GM19452 (cell line): ENCODE data around the gene TNRC18.

ENCODE experiments used
- ATAC-seq: cut with Tn5 transposase; IDR thresholded peaks from one replicate; pipeline ENCODE4 v1.9.1; 2021; ENCODE audit not compliant: unreplicated experiment

The TNRC18 gene

GRCh38 chr7:5352440-5353010 lies 71.1 kb downstream of the TNRC18 start:
- no peak for ATAC-seq

DNA sequence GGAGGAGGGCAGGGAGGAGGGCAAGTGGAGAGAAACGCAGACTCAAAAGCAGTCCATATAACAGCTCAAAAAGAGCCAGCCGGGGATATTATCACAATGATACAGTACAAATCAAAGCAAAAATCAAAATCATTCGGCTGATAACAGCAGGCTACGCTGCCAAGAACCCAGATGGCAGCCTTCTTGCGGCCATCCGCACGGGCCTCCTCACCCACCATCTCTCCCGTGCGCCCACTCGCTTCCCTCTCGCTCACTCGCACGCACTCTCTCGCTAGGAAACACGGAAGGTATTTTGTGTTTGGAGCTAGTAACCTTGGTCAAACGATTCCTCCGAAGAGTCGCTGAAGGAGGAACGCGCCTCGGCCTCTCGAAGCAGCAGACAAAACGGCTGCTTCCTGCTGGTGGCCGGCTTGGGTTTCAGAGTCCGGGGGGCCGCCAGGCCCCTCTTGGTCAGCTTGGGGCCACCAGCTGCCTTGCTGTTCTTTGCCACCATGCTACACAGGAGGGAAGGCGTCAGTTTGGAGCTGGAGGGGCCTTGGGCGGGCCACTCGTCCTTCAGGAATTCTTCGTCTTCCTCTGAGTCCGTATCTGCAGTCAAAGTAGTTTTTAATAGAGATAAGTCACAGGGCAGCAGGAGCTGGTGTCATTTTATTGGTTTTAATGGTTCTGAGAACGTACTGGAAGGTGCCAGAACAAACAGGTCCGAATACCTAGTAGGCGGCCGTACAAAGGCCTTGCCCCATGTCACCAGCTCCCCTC lies 71.9 kb downstream of the TNRC18 start:
- ATAC-seq = no peak

DNA sequence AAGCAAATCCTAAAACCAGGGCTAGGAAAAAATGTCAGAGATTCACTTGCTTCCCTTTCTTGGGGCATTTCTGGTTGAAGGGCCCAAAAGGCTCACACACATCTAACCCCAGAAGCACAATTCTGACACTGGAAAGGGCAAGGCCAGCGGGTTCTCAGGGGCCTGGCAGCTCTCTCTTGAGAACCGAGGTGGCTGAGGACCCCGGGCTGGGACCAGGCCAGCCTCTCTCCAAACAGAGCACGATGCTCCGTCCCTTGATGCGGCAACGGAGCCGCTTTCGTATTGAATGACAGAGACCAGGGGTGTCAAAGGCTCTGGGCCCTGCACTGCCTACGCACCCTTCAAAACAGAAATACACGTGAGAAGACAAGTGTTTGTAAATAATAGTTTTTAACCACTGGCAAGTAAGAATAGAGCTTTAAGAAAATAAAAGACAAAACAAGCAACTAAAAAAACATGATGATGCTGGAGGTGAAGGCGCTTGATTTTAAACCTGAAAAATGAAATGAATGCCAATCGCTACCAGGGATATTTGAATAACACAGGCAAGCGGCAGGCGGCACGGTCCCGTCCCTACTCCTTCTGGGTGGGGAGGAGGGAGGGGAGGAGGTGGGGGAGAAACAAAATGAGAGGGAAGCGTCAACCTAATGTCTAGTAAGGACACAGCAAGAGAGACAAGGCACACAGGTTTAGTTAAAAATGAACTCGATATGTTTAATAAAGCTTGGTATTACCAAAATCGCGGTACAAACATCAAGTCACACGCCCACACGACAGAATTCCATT lies 72.8 kb downstream of the TNRC18 start:
- ATAC-seq = no peak

GRCh38 chr7:5350174-5350463 lies 73.5 kb downstream of the TNRC18 start:
- no peak for ATAC-seq

DNA sequence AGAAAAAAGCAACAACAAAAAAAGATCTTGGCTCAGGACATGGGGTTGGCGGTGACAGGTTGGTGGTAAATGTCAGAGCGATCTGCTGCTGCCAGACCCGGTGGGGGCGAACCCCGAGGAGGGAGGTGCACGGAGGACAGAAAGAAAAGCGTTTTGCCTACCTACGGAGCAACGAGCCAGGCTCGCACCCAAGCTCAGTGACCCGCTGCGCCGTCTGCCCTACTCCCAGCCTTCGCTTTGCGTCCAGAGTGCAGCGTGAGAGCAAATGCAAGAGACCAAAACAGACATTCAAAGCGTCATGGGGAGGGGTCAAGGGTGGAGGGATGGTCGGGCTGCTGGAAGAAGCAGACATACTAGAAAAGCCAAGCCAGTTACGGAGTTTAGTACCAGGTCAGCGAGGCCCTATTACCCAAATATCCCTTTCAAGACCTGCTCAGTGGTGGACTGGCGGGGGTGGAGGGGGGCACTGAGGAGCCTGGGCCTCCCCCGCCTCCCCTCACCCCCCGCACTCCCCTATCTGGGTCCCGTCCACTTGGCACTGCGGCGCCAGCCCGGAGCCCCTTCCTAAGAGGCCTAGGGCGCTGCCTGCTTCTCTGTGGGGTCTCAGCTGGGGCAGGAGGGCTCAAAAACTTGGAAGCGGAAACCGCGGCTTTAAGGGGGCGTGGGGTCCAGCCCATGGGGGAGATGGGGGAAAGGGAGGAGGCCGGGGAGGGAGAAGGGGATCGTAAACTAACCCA lies 74.0 kb downstream of the TNRC18 start:
- ATAC-seq = no peak

- no peak for ATAC-seq
These were observed 74.6 kb downstream of the TNRC18 start for GRCh38 chr7:5349005-5349380.

- no peak for ATAC-seq
These were observed 75.3 kb downstream of the TNRC18 start for GRCh38 chr7:5348134-5349004.

DNA sequence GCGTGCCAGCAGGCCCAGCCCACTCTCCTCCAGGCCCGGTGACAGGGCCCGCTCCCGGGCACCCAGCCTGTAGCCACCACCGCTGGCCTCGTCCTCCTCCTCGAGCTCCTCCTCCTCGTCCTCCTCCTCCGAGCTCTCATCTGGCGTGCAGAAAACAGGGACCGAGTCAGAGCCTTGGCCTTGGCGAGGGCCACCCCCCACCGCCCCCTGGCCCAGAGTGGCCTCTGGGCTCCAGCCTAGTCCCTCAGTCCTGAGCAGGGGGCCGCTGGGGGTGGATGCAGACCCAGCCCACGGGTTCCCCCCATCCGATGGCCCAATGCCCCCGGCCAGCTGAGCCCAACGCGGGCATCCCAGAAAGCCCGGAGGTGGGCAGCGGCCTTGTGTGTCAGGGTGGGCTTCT lies 78.0 kb downstream of the TNRC18 start:
- no peak for ATAC-seq

GRCh38 chr7:5345171-5345570 lies 78.5 kb downstream of the TNRC18 start:
- no peak for ATAC-seq

DNA sequence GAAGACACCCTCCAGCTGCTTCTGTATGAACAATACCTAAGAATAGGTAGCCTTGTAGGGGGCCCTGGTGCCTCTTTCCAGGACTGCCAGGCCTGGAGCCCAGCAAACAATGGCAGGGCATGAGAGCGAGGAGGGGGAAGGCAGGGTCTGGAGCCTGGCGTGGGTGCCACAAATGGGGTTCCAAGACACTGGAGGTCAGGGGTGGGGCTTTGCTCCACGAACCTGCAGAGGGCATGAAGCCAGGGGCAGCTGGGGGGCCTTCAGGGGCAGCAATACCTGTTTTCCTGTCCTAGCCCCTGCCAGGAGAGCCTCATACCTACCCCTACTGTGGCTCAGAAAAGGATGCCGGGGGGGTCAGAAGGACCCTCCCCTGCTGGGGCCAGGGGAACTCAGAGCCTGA lies 79.3 kb downstream of the TNRC18 start:
- ATAC-seq = no peak

DNA sequence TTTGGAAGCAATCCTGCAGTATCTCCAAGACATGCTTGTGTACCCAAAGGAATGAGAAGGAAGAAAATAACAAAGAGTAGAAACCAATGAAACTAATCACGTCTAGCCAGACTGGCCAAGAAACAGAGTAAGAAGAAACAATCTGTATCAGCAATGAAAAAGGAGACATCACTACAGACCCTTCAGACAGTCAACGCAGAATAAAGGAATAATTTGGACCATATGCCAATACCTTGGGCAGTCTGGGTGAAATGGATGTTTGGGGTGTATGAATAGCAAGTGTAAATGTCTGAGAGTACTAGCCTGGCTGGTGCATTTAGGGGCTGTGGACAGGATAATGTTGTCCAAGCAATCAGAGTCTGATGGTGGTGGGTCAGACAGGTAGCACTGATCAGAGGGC lies 79.8 kb downstream of the TNRC18 start:
- no peak for ATAC-seq

GRCh38 chr7:5342631-5343030 lies 81.0 kb downstream of the TNRC18 start:
- ATAC-seq = no peak

- ATAC-seq = no peak
These were observed 83.7 kb downstream of the TNRC18 start for GRCh38 chr7:5339955-5340354.

GRCh38 chr7:5337047-5337446 lies 86.6 kb downstream of the TNRC18 start:
- ATAC-seq = no peak

- no peak for ATAC-seq
These were observed 89.0 kb downstream of the TNRC18 start for GRCh38 chr7:5334671-5335070.

DNA sequence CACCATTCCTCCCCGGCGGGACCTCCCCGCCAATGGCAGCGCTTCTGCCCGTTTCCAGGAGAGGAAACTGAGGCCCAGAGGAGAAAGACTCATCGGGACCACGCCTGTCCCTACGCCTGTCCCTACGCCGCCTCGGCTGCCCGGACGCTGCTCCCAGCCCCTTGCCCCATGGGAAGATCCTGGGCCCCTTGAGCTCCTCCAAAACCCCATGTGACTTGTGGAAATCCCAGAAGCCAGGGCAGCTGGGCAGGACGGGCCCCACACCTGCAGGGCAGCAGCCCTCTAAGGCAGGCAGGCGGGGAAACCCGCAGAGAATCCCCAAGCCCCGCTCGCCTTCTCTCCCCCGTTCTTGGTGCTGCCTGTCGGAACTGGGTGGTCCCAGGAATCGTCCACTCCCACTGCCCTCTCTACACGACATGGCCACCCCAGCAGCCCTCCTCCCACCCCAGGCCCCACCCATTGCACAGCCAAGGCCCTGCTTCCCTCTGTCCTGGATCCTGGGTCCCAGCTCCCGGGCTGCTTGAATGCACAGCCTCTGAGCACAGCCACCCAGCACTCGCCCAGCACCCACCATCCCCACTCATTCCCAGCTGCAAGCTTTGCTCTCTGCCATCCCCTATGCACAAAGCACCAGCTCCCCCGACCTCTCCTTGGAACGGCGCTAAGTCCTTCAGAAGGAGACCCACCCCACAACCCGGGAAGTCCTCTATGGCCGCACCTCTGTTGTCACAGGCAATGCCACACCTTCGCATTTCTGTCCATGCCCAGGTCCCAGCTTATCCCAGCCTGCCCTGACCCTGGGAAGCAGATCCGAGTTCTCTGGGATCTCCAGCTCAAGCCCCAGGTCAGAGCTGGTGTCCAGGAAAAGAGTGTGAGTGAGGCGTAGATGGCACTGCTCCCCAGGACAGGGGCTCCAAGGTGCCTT lies 90.3 kb downstream of the TNRC18 start:
- ATAC-seq = no peak

- ATAC-seq = no peak
These were observed 91.1 kb downstream of the TNRC18 start for GRCh38 chr7:5332579-5332978.

GRCh38 chr7:5330288-5330687 lies 93.3 kb downstream of the TNRC18 start:
- no peak for ATAC-seq

DNA sequence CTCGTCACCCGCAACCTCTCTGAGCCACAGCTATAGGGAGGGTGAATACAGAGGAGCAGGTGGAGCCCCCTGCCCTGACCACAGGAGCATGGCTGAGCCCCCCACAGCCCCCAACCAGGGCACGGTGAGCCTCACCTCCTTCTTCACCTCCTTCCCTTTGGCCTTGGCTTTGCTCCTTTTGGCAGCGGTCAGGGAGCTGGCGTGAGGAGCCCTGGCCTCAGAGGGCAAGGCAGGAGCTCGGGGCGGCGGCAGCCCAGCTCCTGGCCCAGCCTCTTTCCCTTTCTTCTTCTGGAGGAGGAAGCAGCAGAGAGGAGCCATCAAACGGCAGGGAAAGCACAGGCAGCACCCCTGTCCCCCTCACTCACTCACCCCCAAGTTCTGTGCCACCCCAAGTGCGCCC lies 98.7 kb downstream of the TNRC18 start:
- ATAC-seq = no peak
